Stimulated activated CD4-positive, alpha-beta T cell treated with anti-CD3 and anti-CD28 coated beads, Interleukin-15, amount 100 ng/mL, for 24 hours (primary cell): ENCODE measurements around the gene GDF9.
A peak's percentile ranks its signal among the peaks of the same experiment; 100 is the strongest.

Experiments used
- DNase-seq: peaks from one replicate; pipeline ENCODE4 v3.0.0-alpha.2; 2020

GDF9 gene

GRCh38 chr5:132816083-132816482 lies 50.2 kb downstream of the GDF9 start:
- no peak for DNase-seq

GRCh38 chr5:132815454-132815853 lies 50.8 kb downstream of the GDF9 start:
- no peak for DNase-seq

- no peak for DNase-seq
Measured at GRCh38 chr5:132814503-132815294, 51.6 kb downstream of the GDF9 start.

- DNase-seq = peak; percentile 58
Measured at GRCh38 chr5:132813599-132814502, 52.4 kb downstream of the GDF9 start.

GRCh38 chr5:132812781-132813598 lies 53.3 kb downstream of the GDF9 start, which contains the start of gene SOWAHA:
Gene SOWAHA, plus strand, starts transcription at chr5:132813302. Its CDS starts 320 bp downstream, at chr5:132813622.
- DNase-seq = peak; percentile 27

- no peak for DNase-seq
Measured at GRCh38 chr5:132812123-132812765, 54.0 kb downstream of the GDF9 start.
